GM23338 (cell line): ENCODE data around the gene DUSP6.
A peak's percentile ranks its signal among the peaks of the same experiment; 100 is the strongest.

Experiments used
- CREB1 ChIP-seq: fragments of 250-450 bp; sonication (Bioruptor Pico); IDR thresholded peaks from 2 replicates; pipeline ENCODE4 v1.5.0; 2020; ENCODE audit warnings: low read depth, mild to moderate bottlenecking, moderate library complexity
- EZH2 ChIP-seq: fragments of 200-600 bp; sonication (generic); IDR thresholded peaks from one replicate; pipeline ENCODE4 v1.8.0; 2017; ENCODE audit warnings: antibody characterized with exemption, mild to moderate bottlenecking, low read depth; ENCODE audit not compliant: unreplicated experiment
- EZH2phosphoT487 ChIP-seq: fragments of 200-600 bp; sonication (generic); IDR thresholded peaks from one replicate; pipeline ENCODE4 v1.8.1; 2018; ENCODE audit warnings: antibody characterized with exemption; ENCODE audit not compliant: unreplicated experiment
- JUNB ChIP-seq: IDR thresholded peaks from one replicate; pipeline ENCODE4 v1.6.1; 2016; ENCODE audit warnings: antibody characterized with exemption; ENCODE audit not compliant: unreplicated experiment
- NANOG ChIP-seq: IDR thresholded peaks from 2 replicates; pipeline ENCODE4 v1.6.1; 2016; ENCODE audit warnings: antibody characterized with exemption, borderline replicate concordance
- POLR2AphosphoS5 ChIP-seq: IDR thresholded peaks from 2 replicates; pipeline ENCODE4 v1.6.1; 2016; ENCODE audit warnings: antibody characterized with exemption, low read depth
- STAT1 ChIP-seq: IDR thresholded peaks from one replicate; pipeline ENCODE4 v1.6.1; 2016; ENCODE audit warnings: antibody characterized with exemption; ENCODE audit not compliant: unreplicated experiment
- ZNF114 ChIP-seq: fragments of 250-450 bp; sonication (Bioruptor Pico); IDR thresholded peaks from 2 replicates; pipeline ENCODE4 v1.5.0; 2020; ENCODE audit warnings: mild to moderate bottlenecking, moderate library complexity
- ZNF331 ChIP-seq: fragments of 250-450 bp; sonication (Bioruptor Pico); IDR thresholded peaks from 2 replicates; pipeline ENCODE4 v1.5.0; 2020; ENCODE audit warnings: low read depth, mild to moderate bottlenecking, moderate library complexity
- TF ChIP-seq, protein P1 (sequence below): IDR thresholded peaks from one replicate; pipeline ENCODE4 v1.6.1; 2018; ENCODE audit warnings: antibody characterized with exemption; ENCODE audit not compliant: unreplicated experiment
- TF ChIP-seq, protein P2 (sequence below), 2 experiments: fragments of 200-600 bp in 1 of 2; sonication (generic) in 1 of 2; conservative IDR thresholded peaks; 2 replicates each; pipeline versions ENCODE4 v1.5.1 to v1.6.1; 2016 to 2017; ENCODE audit warnings: antibody characterized with exemption in 2 of 2, low read depth in 2 of 2, mild to moderate bottlenecking in 2 of 2, moderate library complexity in 1 of 2
- TF ChIP-seq, protein P3 (sequence below): IDR thresholded peaks from 2 replicates; pipeline ENCODE4 v1.6.1; 2016; ENCODE audit warnings: antibody characterized with exemption
- TF ChIP-seq, protein P4 (sequence below): fragments of 250-450 bp; sonication (Bioruptor Pico); IDR thresholded peaks from 2 replicates; pipeline ENCODE4 v1.5.0; 2020; ENCODE audit warnings: mild to moderate bottlenecking, moderate library complexity

DNA sequence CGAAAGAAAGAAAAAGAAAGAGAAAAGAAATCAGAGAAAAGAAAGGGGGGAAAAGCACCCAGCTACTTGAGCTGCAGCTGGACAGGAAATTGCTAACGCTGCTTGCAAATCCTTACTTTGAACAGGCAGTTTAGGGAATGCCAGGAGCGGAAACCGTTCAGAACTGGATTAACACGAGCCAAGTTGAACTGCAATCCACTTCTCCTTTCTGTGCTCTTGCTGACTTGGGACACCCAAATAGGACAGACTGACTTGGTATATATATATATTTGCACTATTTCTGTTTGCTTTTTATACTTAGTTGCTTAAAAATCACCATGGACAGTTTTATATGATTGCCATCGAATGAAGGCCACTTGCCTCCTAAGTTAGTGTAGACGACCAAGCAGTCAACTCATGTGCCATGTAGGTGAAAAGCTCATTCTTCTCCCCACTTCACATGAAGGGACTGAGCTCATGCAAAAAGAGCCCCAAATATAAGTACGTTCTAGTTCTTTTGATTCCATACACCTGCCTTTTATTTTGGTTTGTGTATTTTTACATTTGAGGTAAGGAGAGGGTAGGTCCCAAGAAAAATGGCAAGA lies 5.5 kb downstream of the DUSP6 start:
- TF ChIP-seq, protein P1, sequence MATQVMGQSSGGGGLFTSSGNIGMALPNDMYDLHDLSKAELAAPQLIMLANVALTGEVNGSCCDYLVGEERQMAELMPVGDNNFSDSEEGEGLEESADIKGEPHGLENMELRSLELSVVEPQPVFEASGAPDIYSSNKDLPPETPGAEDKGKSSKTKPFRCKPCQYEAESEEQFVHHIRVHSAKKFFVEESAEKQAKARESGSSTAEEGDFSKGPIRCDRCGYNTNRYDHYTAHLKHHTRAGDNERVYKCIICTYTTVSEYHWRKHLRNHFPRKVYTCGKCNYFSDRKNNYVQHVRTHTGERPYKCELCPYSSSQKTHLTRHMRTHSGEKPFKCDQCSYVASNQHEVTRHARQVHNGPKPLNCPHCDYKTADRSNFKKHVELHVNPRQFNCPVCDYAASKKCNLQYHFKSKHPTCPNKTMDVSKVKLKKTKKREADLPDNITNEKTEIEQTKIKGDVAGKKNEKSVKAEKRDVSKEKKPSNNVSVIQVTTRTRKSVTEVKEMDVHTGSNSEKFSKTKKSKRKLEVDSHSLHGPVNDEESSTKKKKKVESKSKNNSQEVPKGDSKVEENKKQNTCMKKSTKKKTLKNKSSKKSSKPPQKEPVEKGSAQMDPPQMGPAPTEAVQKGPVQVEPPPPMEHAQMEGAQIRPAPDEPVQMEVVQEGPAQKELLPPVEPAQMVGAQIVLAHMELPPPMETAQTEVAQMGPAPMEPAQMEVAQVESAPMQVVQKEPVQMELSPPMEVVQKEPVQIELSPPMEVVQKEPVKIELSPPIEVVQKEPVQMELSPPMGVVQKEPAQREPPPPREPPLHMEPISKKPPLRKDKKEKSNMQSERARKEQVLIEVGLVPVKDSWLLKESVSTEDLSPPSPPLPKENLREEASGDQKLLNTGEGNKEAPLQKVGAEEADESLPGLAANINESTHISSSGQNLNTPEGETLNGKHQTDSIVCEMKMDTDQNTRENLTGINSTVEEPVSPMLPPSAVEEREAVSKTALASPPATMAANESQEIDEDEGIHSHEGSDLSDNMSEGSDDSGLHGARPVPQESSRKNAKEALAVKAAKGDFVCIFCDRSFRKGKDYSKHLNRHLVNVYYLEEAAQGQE = no peak
- TF ChIP-seq, protein P2, sequence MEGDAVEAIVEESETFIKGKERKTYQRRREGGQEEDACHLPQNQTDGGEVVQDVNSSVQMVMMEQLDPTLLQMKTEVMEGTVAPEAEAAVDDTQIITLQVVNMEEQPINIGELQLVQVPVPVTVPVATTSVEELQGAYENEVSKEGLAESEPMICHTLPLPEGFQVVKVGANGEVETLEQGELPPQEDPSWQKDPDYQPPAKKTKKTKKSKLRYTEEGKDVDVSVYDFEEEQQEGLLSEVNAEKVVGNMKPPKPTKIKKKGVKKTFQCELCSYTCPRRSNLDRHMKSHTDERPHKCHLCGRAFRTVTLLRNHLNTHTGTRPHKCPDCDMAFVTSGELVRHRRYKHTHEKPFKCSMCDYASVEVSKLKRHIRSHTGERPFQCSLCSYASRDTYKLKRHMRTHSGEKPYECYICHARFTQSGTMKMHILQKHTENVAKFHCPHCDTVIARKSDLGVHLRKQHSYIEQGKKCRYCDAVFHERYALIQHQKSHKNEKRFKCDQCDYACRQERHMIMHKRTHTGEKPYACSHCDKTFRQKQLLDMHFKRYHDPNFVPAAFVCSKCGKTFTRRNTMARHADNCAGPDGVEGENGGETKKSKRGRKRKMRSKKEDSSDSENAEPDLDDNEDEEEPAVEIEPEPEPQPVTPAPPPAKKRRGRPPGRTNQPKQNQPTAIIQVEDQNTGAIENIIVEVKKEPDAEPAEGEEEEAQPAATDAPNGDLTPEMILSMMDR (conservative IDR thresholded peaks at IDR 0.05; ENCODE audit: low read depth in 2 of 2) = no peak
- TF ChIP-seq ZNF331 (CRISPR knock-in tag) = no peak
- TF ChIP-seq, protein P3, sequence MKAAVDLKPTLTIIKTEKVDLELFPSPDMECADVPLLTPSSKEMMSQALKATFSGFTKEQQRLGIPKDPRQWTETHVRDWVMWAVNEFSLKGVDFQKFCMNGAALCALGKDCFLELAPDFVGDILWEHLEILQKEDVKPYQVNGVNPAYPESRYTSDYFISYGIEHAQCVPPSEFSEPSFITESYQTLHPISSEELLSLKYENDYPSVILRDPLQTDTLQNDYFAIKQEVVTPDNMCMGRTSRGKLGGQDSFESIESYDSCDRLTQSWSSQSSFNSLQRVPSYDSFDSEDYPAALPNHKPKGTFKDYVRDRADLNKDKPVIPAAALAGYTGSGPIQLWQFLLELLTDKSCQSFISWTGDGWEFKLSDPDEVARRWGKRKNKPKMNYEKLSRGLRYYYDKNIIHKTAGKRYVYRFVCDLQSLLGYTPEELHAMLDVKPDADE = peak; percentile 52; the same call in 1 of the 2 replicates
- TF ChIP-seq POLR2AphosphoS5 = 0 out of 2 replicates have a peak, but pooled peaks have one; percentile 2
- TF ChIP-seq EZH2phosphoT487 = no peak
- no peak for TF ChIP-seq NANOG
- TF ChIP-seq EZH2 = no peak
- TF ChIP-seq CREB1 (CRISPR knock-in tag) = no peak
- no peak for TF ChIP-seq STAT1
- TF ChIP-seq, protein P4, sequence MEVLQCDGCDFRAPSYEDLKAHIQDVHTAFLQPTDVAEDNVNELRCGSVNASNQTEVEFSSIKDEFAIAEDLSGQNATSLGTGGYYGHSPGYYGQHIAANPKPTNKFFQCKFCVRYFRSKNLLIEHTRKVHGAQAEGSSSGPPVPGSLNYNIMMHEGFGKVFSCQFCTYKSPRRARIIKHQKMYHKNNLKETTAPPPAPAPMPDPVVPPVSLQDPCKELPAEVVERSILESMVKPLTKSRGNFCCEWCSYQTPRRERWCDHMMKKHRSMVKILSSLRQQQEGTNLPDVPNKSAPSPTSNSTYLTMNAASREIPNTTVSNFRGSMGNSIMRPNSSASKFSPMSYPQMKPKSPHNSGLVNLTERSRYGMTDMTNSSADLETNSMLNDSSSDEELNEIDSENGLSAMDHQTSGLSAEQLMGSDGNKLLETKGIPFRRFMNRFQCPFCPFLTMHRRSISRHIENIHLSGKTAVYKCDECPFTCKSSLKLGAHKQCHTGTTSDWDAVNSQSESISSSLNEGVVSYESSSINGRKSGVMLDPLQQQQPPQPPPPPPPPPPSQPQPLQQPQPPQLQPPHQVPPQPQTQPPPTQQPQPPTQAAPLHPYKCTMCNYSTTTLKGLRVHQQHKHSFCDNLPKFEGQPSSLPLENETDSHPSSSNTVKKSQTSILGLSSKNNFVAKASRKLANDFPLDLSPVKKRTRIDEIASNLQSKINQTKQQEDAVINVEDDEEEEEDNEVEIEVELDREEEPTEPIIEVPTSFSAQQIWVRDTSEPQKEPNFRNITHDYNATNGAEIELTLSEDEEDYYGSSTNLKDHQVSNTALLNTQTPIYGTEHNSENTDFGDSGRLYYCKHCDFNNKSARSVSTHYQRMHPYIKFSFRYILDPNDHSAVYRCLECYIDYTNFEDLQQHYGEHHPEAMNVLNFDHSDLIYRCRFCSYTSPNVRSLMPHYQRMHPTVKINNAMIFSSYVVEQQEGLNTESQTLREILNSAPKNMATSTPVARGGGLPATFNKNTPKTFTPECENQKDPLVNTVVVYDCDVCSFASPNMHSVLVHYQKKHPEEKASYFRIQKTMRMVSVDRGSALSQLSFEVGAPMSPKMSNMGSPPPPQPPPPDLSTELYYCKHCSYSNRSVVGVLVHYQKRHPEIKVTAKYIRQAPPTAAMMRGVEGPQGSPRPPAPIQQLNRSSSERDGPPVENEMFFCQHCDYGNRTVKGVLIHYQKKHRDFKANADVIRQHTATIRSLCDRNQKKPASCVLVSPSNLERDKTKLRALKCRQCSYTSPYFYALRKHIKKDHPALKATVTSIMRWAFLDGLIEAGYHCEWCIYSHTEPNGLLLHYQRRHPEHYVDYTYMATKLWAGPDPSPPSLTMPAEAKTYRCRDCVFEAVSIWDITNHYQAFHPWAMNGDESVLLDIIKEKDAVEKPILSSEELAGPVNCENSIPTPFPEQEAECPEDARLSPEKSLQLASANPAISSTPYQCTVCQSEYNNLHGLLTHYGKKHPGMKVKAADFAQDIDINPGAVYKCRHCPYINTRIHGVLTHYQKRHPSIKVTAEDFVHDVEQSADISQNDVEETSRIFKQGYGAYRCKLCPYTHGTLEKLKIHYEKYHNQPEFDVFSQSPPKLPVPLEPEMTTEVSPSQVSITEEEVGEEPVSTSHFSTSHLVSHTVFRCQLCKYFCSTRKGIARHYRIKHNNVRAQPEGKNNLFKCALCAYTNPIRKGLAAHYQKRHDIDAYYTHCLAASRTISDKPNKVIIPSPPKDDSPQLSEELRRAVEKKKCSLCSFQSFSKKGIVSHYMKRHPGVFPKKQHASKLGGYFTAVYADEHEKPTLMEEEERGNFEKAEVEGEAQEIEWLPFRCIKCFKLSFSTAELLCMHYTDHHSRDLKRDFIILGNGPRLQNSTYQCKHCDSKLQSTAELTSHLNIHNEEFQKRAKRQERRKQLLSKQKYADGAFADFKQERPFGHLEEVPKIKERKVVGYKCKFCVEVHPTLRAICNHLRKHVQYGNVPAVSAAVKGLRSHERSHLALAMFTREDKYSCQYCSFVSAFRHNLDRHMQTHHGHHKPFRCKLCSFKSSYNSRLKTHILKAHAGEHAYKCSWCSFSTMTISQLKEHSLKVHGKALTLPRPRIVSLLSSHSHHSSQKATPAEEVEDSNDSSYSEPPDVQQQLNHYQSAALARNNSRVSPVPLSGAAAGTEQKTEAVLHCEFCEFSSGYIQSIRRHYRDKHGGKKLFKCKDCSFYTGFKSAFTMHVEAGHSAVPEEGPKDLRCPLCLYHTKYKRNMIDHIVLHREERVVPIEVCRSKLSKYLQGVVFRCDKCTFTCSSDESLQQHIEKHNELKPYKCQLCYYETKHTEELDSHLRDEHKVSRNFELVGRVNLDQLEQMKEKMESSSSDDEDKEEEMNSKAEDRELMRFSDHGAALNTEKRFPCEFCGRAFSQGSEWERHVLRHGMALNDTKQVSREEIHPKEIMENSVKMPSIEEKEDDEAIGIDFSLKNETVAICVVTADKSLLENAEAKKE = no peak
- no peak for TF ChIP-seq JUNB
- TF ChIP-seq ZNF114 (CRISPR knock-in tag) = no peak
